Urinary bladder (tissue), 4 donors: Measurements from ENCODE around the gene COL25A1. TPM values are rescaled to one million over a fixed set of nuclear protein-coding genes. Genes with fewer than 3 reads are reported as not detected.

Experiments
- DNase-seq: peaks from one replicate; pipeline ENCODE4 v3.0.0-alpha.2; 2015; ENCODE audit errors: extremely low spot score
- H3K27ac ChIP-seq: one replicate; pipeline ENCODE4 v1.5.1; 2013; ENCODE audit warnings: low read depth, mild to moderate bottlenecking, moderate library complexity
- H3K36me3 ChIP-seq: one replicate; pipeline ENCODE4 v1.6.1; 2013; ENCODE audit warnings: mild to moderate bottlenecking, moderate library complexity; ENCODE audit not compliant: insufficient read depth
- H3K4me1 ChIP-seq: one replicate; pipeline ENCODE4 v1.6.1; 2013; ENCODE audit warnings: mild to moderate bottlenecking, moderate library complexity; ENCODE audit not compliant: insufficient read depth
- H3K4me3 ChIP-seq: one replicate; pipeline ENCODE4 v1.5.1; 2013; ENCODE audit warnings: low read depth, low read length
- whole genome bisulfite sequencing: extraction: QIAGEN DNeasy Blood & Tissue Kit; methylation state at CpG from one replicate; pipeline ENCODE4 v1.1.7; 2013; 5-methylcytosine and 5-hydroxymethylcytosine counted together
- polyA plus RNA-seq: library from polyadenylated mRNA; stranded (reverse); fragments of 200-250 nt; gene quantifications from one replicate; pipeline ENCODE4 v1.2.3, GENCODE V29; 2013
- total RNA-seq: library from RNA; depleted of rRNA; stranded (reverse); fragments of >200 nt; gene quantifications from one replicate; pipeline ENCODE4 v1.2.3, GENCODE V29; 2014
- donor health status: healthy with polysubstance abuse.
- donor health status: healthy.

Gene COL25A1
- total and polyA plus RNA-seq, 2 donors, result 1.4 to 16.4 TPM

- Histone ChIP-seq H3K4me3 (no peak overlapping the region), H3K27ac (no peak overlapping the region), H3K36me3 (no peaks in the 10 kb centered on the region), H3K4me1 (no peaks in the 10 kb centered on the region)
- DNase-seq, result no peak
- WGBS, result 49% methylated on average over 4 of the region's 4 CpGs
Observed at GRCh38 chr4:108838451-108838850, 464.0 kb downstream of the COL25A1 start.

GRCh38 chr4:108834835-108835384, 467.5 kb downstream of the COL25A1 start:
- no peak overlapping the region for H3K4me3 ChIP-seq
- no peak overlapping the region for H3K27ac ChIP-seq
- H3K36me3 ChIP-seq, result no peaks in the 10 kb centered on the region
- WGBS, result 29% methylated on average over 3 of the region's 3 CpGs
- no peaks in the 10 kb centered on the region for H3K4me1 ChIP-seq
- DNase-seq, result peak; percentile 35

- no peak for DNase-seq
- WGBS, result 75% methylated on average over 9 of the region's 9 CpGs
- Histone ChIP-seq H3K4me3 (no peak overlapping the region), H3K27ac (no peak overlapping the region), H3K4me1 (no peaks in the 10 kb centered on the region), H3K36me3 (no peaks in the 10 kb centered on the region)
Observed at GRCh38 chr4:108834166-108834834, 468.2 kb downstream of the COL25A1 start.

DNA sequence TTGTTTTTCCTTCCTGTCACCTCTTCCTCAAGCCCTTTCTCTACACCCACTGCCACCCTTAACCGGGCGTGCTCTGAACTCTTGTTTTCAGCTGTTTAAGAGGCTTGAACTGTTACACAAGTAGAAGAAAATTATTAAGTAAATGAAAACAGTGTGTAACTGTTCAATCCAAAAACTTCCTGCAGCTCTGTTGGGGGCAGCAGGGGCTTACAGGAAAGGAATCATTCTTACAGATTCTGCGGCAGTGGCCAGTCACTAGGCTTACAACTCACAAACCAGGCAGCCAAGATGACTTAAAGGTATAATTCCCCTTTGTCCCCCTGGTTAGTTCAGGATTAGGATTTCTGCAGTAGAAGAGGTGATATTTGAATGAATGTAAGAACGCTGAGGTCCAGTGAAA, 469.4 kb downstream of the COL25A1 start:
- no peaks in the 10 kb centered on the region for H3K36me3 ChIP-seq
- WGBS, result 90% methylated on average over 4 of the region's 4 CpGs

DNA sequence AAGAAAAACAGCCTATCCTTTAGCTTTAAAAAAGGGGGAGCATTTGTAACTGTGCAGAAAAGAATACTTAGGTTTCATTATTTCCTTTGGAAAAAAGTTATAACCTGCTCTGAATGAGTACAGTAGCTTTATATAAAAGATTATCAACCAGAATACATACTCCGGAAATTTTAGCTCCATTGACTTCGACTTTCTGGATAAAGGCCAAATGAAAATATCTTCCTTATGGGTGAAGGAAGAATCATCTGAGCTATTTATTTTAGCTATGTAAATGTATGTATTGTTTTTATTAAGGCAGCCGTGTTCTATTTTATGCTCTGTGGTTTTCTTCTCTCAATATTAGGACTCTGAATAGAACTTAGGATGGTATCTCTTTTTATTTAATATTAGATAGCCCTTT, 470.6 kb downstream of the COL25A1 start:
- no peak for DNase-seq
- H3K4me1 ChIP-seq, result no peaks in the 10 kb centered on the region
- H3K36me3 ChIP-seq, result no peaks in the 10 kb centered on the region
- 45% methylated on average over 3 of the region's 3 CpGs for WGBS
- no peak overlapping the region for H3K27ac ChIP-seq
- no peak overlapping the region for H3K4me3 ChIP-seq

More for the DNA sequence above, 469.4 kb downstream of the COL25A1 start:
- H3K4me1 ChIP-seq, result no peaks in the 10 kb centered on the region
- no peak overlapping the region for H3K27ac ChIP-seq
- no peak overlapping the region for H3K4me3 ChIP-seq
- no peak for DNase-seq

DNA sequence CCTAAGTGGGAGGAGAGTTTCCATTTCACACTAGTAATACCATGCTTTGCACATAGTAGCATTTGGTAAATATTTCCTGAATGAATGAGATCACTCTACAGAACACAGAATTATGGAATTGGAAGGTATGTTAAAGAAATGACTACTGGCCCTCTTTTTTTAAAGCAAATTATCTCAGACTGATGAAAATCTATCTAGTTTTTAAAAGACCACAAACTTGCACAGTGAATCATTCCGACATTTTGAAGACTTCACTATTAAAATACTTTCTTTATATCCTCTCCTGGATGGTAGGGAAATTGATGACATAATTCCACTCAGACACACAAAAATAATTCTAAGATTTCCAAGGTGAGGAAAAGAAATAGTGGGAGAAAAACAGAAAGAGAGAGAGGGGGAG, 471.2 kb downstream of the COL25A1 start:
- Histone ChIP-seq H3K36me3 (no peaks in the 10 kb centered on the region), H3K4me3 (no peak overlapping the region), H3K4me1 (no peaks in the 10 kb centered on the region), H3K27ac (no peak overlapping the region)
- DNase-seq, result no peak
- 98% methylated on average over 1 of the region's 1 CpG for WGBS

DNA sequence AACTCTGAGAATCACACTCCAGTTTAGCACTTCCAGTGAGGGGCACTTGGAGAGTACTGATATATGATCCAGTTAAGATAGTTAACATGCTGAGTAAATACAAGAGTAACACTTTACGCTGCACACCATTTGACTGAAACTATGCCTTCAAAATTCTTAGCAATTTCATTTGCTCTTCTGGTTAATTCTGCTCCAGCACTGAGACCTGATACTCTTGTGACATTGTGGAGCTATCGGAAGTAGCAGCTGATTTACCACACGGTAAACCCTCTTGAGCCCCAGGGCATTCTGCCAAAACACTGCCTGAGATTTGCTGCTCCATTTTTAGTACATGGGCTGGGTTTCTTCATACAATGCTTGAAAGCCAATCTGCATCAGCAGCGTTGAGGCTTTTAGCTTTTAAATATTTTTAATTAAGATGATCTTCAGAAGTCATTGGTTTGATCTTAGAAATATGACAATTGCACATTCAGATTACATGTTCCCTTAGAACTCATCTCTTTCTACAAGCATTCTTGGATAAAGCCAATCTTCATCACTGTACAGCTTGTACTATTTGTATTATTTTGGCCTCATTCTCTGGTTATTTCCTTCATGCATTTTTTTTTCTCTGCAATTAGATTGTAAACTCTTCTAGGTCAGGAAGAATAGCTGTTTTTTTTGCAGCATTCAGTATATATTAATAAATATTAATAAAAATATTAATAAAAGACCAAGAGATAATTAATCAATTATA, 471.8 kb downstream of the COL25A1 start:
- Histone ChIP-seq H3K4me3 (no peak overlapping the region), H3K4me1 (no peaks in the 10 kb centered on the region), H3K36me3 (no peaks in the 10 kb centered on the region), H3K27ac (no peak overlapping the region)
- WGBS, result 22% methylated on average over 4 of the region's 4 CpGs
- peak; percentile 29 for DNase-seq

DNA sequence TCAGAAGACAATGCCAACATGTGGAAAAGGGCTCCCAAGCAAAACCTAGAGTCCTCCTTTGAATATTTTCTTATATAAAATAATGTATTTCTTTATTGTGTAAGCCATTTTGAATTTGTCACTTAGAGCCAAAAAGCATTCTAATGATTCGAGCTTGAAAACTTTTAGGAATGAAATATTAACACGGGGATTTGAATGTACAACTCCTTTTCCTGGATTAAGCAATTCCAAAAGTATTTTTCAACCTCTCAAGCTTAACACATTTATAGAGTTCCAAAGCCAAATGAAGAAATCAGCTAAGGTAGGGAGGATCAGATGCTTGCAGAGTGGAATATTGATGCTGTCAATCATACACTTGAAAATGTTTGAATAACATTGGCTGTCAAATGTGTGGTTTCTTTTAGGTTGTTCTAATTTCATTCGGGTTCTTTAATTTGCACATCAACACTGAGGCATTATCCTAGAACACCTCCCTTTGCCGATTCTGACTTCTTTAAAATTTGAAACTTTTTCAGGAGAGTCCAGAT, 472.4 kb downstream of the COL25A1 start:
- no peak overlapping the region for H3K4me3 ChIP-seq
- no peak for DNase-seq
- WGBS, result 76% methylated on average over 4 of the region's 4 CpGs
- H3K36me3 ChIP-seq, result no peaks in the 10 kb centered on the region
- H3K4me1 ChIP-seq, result no peaks in the 10 kb centered on the region
- no peak overlapping the region for H3K27ac ChIP-seq

DNA sequence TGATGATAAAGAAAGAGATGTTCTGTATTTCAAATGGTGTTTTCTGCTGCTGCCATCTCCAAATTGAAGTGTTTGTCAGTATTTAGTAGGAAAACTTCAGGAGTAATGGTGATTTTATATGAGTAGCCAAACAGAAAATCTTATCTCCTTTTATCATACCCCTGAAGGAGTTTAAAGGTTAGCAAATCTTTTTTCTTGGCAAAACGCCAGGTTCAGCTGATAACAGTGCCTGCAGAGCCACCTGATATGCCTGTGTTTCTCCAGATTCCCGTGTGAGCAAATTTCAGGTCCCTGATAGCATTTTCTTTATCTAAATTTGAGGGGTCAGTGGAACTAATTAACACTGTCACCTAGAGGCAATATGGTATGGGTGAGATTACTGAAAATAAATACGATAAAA, 473.8 kb downstream of the COL25A1 start:
- H3K27ac ChIP-seq, result no peak overlapping the region
- no peak for DNase-seq
- WGBS, result 34% methylated on average over 3 of the region's 3 CpGs
- H3K4me1 ChIP-seq, result no peaks in the 10 kb centered on the region
- H3K4me3 ChIP-seq, result no peak overlapping the region
- H3K36me3 ChIP-seq, result no peaks in the 10 kb centered on the region

DNA sequence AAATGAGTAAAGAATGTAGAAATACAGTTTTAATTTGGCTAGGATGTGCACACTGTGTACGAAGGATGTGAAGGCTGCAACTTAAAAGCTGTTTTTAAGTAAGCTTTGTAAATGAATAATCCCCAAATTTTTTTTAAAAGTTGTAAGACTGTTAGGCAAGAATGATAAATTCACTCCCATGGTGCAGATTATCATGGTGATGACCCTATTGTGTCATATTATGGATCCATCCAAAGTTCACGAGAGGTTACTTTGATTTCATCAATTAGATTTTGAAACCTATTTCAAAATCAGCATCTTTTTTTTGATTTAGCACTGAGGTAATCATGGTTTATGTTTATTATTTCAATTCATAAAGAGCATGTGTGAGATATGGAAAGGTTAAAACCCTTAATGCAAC, 476.7 kb downstream of the COL25A1 start:
- no peaks in the 10 kb centered on the region for H3K36me3 ChIP-seq

GRCh38 chr4:108821351-108821930, 481.0 kb downstream of the COL25A1 start:
- Histone ChIP-seq H3K4me3 (no peak overlapping the region), H3K4me1 (no peaks in the 10 kb centered on the region), H3K27ac (no peak overlapping the region), H3K36me3 (no peaks in the 10 kb centered on the region)
- DNase-seq, result no peak
- WGBS, result 63% methylated on average over 2 of the region's 2 CpGs

More for the DNA sequence above, 476.7 kb downstream of the COL25A1 start:
- Histone ChIP-seq H3K4me3 (no peak overlapping the region), H3K27ac (no peak overlapping the region), H3K4me1 (no peaks in the 10 kb centered on the region)
- 90% methylated on average over 2 of the region's 2 CpGs for WGBS
- no peak for DNase-seq

DNA sequence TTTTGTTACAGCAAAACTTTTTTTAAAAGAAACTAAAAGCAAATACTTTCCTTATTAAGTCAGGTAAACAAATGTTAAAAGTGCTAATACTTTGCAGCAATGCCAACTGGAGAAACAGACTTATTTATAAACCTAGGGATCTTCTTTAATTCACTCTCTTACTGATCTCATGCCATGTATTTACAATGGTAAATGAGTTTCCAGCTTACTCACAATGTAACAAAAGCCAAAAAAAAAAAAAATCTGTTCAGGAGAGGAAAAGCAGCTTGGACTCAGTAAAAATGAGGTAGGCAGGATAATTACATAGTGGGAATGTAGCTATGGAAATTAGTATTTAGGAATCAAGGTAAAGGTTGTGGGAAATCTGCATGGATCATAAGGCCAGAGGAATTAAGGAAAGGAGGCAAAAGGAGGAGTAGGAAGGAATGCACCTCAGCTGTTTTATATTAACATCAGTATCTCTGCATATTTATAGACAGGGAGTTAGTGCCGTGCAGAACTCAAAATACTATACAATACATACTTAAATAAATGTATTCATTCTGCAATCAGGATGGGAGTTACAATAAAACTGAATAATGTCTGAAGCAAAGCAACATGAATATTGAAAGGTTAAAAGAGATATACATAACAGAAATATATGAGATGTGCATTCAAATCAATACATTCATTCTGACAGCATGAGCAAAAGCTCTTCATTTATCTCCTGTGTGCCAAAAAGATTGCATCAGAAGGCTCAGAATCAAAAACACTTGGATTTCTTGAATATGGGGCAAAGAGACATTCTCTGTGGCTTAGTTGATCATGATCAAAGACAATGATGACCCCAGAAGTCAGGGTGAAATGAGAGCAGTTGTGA, 481.7 kb downstream of the COL25A1 start:
- no peak overlapping the region for H3K4me3 ChIP-seq
- no peak for DNase-seq
- no peak overlapping the region for H3K27ac ChIP-seq
- WGBS, result 39% methylated on average over 1 of the region's 1 CpG
- H3K4me1 ChIP-seq, result no peaks in the 10 kb centered on the region
- H3K36me3 ChIP-seq, result no peaks in the 10 kb centered on the region

DNA sequence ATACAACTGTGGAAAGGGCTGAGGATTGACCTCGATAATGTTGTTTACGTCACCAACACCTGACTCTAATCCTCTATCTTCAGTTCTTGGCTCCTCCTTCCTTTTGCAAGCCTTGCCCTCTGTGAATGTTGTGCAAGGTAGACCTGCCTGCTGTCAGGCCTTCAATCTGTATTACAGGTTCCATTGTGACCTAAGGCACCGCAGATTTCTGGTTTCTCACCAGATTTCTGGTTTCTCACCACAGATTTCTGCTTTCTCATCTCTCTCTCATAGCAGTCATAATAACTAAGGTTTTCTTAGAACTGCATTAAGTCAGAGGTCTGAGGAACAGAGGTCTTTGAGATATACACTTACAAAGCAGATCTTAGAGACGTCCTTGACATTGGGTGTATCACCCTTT, 488.1 kb downstream of the COL25A1 start:
- no peak for DNase-seq
- no peak overlapping the region for H3K4me3 ChIP-seq
- no peaks in the 10 kb centered on the region for H3K36me3 ChIP-seq
- no peaks in the 10 kb centered on the region for H3K4me1 ChIP-seq
- WGBS, result 74% methylated on average over 4 of the region's 4 CpGs
- H3K27ac ChIP-seq, result no peak overlapping the region
